GM19023 (cell line): ENCODE measurements around the gene HOXD1.

Experiments
- ATAC-seq: cut with Tn5 transposase; IDR thresholded peaks from one replicate; pipeline ENCODE4 v1.9.1; 2021; ENCODE audit warnings: mild to moderate bottlenecking, moderate library complexity; ENCODE audit not compliant: unreplicated experiment

HOXD1 gene

DNA sequence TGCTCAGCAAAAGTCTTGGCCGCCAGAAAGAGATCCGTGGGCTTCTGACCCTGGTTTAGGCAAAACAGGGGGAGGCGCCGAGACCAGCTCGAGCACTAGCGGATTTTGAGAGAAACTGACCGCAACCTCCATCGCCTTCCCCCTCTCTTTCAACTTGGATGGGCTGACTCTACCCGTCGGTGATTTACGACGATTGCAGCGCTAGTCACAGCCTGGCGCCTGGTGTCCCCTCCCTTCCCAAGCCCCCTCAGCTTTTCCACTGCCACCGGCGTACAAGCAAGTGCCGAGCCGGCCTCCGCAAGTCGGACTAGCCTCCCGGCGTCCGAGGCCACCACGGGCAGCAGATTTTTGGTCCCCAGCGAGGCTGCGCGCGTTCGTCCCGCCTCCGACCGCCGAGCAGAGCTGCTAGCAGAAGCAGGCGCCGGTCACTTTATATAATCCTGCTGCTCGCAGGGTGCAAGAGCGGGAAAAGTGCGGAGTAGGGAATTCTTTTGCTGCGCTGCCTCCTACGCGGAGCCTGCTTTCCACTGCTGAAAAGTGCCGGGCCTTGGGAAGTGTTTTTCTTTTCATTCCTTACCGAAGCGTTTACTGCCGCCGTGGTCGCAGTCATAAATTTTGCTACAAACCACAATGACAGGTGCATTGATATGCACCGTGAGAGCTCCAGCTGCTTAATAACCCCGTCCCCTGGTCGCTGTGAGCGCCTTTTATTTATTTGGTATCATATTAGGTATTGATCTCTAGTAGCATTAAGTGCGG lies 23.7 kb upstream of the HOXD1 start:
- ATAC-seq, result no peak

DNA sequence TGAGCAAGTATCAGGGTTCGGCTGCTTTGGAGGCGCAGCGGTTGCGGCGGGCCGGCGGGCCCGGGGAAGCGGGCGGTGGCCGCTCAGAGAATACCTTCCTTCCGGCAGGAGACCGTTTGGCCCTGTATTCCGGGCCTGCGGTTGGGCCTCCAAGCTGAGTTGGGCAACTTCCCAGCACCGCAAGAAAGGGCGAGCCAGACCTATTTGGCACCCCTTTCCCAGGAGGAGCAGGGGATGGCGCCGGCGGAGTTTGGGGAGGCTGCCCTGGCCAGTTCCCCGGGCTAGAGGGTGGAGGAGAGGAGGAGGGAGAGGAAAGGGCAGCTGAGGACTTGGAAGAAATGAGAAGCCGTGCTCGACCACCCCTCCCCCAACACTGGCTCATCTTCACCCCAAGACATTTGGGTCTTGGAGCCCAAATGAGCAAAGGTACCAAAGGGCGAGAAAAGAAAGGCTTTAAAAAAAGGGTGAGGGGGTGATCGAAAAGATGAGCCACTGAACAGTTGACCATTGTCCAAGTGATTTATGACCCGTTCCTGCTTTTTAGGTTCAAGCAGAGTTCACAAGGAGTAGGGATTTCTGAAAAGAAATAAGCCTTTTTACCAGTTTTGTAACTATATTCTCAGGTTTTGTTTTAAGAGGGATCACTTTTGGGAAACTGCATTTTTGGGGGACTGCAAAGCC lies 23.0 kb upstream of the HOXD1 start:
- no peak for ATAC-seq

GRCh38 chr2:176166272-176166671 lies 22.2 kb upstream of the HOXD1 start:
- ATAC-seq, result no peak

DNA sequence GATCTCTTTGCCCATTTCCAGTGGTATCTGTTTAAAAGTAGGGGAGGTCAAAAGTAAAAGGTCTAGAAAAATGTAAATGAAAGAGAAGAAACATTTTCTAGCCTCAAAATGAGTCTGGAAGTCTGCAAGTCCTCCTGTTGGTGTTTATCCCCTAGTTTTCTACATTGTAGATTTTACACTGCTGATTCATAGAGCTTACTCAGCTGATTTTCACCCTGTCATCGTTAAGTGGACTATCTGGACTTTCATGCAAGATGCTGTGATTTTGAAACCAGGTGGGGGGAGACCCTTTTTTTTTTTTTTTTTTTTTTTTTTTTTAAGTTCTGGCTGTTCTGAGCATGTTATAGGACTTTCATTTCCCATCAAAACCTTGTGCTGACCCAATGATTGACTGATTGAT lies 21.1 kb upstream of the HOXD1 start:
- no peak for ATAC-seq

- ATAC-seq, result no peak
Measured at GRCh38 chr2:176169181-176169580, 19.3 kb upstream of the HOXD1 start.

GRCh38 chr2:176169711-176170110 lies 18.8 kb upstream of the HOXD1 start:
- ATAC-seq, result no peak

DNA sequence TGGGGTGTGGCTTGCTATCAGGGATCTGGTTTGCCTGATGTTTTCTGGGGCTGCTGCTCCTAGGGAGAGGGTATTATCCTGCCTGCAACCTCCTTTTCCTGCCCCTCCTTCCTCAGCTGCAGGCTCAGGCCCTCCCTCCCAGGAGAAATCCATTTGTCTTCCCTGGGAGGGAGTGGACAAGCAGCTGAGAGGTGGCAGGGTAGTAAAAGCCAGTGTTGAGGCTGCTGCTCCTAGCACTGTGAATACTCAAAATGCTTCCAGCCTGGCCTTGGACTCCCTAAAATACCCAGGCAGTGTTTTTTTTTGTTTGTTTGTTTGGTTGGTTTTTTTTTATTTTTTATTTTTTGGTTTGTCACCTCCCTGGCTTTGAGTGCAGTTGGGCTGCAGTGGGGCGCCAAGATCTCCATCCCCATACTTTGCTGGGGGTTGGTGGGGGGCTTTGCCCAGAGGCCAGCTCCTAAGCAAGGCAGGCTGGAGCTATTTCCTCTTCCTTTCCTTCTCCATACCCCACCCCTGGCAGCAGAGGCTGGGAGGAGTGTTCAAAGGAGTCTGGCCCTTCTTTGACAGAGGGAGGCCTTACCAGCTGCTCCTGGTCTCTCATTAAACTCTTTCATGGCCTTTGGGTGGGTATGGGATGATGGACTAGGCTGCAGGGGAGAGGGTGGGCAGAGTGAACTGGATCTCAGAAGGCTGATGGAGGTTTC lies 17.7 kb upstream of the HOXD1 start:
- no peak for ATAC-seq

DNA sequence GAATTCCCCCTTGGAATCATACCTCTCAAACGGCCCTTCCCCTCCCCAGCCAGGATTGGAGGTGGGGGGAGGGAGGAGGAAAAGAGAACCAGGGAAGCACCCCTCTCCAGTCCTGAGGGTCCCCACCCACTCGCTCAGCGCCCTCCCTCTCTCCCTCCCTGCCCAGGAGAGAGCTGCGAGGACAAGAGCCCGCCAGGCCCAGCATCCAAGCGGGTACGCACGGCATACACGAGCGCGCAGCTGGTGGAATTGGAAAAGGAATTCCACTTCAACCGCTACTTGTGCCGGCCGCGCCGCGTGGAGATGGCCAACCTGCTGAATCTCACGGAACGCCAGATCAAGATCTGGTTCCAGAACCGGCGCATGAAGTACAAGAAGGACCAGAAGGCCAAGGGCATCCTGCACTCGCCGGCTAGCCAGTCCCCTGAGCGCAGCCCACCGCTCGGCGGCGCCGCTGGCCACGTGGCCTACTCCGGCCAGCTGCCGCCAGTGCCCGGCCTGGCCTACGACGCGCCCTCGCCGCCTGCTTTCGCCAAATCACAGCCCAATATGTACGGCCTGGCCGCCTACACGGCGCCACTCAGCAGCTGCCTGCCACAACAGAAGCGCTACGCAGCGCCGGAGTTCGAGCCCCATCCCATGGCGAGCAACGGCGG lies 17.0 kb upstream of the HOXD1 start:
- no peak for ATAC-seq

DNA sequence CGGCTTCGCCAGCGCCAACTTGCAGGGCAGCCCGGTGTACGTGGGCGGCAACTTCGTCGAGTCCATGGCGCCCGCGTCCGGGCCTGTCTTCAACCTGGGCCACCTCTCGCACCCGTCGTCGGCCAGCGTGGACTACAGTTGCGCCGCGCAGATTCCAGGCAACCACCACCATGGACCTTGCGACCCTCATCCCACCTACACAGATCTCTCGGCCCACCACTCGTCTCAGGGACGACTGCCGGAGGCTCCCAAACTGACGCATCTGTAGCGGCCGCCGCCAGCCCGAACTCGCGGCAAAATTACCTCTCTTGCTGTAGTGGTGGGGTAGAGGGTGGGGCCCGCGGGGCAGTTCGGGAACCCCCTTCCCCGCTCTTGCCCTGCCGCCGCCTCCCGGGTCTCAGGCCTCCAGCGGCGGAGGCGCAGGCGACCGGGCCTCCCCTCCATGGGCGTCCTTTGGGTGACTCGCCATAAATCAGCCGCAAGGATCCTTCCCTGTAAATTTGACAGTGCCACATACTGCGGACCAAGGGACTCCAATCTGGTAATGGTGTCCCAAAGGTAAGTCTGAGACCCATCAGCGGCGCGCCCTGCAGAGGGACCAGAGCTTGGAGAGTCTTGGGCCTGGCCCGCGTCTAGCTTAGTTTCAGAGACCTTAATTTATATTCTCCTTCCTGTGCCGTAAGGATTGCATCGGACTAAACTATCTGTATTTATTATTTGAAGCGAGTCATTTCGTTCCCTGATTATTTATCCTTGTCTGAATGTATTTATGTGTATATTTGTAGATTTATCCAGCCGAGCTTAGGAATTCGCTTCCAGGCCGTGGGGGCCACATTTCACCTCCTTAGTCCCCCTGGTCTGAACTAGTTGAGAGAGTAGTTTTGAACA lies 16.2 kb upstream of the HOXD1 start:
- no peak for ATAC-seq

DNA sequence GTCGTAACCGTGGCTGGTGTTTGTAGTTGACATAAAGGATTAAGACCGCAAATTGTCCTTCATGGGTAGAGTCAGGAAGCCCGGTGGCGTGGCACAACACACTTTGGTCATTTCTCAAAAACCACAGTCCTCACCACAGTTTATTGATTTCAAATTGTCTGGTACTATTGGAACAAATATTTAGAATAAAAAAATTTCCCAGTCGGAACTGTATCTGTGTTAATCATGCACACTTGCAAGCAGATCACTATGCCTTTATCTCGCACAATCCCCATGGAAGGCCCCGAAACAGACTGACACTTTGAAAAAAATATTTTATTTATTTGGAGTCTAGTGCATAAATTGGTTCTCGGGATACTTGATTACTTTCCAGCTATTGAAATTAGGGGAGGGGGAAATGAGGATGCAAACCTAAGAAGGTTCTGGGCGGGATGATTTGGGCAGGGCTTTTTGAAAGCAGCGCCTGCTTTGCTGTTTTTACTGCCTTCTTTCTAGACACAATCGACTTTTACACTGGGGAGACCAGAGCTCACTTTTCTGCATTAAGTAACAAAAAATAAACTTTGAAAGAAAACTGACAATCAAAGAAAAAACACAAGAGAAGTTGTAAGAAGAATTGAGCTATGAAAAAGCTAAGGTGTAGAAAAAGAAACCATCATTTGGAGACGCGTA lies 15.4 kb upstream of the HOXD1 start:
- no peak for ATAC-seq

DNA sequence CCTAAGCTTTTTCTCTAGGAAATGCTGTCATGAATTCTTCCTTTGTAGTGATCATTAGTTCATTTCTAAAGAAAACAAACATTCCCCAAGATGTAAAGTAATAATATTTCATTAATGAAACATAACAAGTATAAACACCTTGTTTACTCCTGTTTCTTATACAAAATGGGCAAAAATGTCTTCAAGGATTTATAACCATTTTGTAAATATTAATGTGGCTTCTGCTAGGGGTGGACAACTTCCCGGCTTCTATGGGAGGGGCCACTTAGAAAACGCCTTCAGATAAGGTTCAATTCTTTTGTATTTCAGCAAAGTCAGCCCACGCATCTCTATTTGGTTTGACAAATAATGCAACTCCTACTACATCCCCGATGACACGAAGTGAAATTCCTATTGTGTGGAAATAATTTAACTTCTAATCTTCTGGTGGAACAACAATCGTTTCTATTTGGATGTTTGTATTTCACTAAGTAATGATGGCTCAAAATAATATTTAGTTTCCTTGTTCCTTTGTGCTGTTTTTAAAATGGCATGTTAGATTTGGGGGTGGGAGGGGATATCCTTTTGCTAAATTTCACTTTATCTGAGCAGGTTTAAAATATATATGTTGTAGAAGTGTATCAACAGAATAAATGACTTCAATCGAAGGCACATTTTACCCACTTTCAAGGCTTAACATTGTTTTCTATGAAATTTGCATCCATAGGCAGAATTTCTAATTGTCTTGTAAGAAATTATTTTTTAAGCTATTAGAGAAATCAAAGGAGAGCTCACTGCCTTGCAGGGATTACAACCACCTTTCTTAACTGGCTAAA lies 14.7 kb upstream of the HOXD1 start:
- ATAC-seq, result no peak

DNA sequence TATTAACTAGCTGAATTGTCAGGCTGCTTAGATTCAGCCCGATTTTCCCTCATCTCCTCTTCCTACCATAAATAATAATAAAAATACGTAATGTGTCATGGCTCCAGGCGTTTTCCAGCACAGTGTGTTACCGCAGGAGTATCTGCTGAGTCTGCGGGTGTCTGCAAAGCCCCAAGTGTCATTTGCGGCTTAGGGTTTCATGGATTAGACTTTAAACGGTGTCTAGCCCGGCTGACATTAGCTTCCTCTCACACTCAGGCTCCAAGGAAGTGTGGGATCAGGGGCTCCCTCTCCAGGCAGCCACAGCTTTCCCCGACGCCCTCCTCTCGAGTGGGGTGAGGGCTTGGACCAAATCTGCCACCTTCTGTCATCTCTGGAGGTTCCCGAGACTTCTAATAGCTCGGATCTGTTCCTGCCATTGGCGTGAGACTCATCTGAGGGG lies 14.1 kb upstream of the HOXD1 start:
- no peak for ATAC-seq

DNA sequence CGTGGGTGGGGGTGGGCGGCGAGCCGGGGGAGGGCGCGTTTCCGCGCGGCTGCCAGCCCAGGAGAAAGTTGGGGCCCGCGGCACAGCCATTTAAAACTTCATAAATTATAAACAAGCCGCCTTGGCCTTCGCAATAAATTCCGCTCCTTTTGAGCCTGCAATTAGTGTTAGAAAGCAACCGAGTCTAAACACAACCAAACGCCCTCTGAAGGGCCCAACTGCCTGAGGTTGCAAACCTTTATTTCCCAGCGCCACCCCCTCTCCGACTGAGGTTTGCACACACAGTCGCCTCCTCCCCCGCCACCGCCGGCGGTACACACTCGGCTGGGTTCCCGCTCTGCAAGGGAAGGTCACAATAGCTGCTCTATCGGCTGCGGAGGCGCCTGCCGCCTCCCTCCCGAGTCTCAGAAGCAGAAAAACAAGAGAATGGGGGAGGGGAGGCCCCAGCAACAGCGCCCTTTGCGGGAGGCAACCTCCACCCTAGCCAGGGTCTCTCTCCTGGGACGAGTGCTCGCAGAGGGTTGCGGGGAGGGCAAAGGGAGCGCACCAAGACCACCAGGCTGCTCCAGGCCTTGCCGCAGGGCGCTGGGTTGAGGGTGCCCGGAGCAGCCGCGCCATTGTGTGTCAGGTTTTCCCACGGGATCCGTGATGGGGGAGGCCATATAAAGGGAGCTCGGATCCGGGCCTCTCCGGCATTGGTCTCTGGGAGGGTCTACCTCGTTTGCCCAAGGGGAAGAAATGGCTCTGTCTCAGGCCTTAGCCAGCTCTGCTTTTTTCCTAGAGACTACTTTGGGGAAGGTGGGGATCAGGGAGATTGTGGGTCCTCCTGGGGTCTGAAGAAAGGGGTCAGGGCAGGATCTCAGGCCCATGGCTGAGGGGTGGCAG lies 13.4 kb upstream of the HOXD1 start:
- ATAC-seq, result no peak

DNA sequence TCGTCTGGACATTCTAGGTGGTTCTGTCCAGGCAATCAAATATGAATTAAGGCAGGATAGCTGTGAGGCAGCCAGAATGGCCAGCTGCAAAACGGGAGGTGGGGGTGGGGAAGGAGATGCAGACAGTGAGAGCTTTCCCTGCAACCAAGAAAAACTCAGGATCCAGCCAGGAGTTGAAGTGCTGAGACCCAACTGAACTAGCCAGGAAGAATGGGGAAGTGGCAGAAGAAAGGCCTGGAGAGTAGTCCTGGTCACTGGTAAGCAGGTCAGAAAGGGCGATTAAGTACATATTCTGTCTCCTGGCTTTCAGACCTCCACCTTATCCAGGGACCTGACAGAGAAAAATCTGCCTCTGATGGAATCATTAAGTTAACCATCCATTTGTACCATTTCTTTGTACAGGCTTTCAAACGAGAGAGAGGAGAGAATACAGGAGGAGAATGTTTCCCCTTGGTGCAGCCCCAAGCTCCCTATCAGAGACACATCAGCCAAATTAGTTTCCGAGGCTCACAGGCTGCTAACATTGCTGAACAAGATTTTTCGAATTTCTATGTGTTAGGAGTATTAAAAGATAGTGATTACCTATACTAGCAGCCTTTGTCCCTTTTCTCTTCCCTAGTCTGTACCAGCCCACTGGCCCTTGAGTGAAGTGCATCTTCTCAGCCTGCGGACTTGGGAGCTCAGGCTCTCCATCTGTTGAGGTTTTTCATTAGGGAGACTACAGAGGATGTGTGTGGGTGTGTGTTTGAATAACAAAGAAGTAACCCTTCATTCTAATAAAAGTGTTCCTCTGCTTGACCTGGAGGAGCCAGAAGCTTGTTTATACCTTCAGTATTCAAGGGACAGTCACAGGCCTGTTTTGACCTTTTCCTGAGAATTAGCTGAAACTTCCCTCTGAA lies 12.5 kb upstream of the HOXD1 start:
- ATAC-seq, result no peak

DNA sequence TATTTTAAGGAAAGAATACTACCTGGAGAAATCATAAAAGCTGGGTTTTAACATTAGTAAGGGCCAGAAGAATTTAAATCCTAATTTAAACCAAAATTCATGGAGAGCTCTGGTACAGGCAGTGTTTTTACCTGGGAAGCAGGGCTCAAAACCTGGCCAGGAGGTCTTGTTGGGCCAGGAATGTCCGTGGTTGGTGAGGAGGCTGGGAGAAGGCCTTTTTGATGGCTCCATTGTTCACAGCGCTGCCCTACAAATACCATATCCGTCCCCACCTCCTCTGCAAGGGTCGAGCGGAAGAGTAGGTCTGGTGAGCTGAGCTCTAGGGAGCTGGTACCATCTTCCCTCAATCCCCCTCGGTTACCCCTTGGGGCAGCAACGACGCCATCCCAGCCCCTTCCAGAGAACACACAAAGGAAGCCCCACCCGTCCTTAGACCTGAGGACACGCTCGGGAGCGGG lies 10.9 kb upstream of the HOXD1 start:
- no peak for ATAC-seq

DNA sequence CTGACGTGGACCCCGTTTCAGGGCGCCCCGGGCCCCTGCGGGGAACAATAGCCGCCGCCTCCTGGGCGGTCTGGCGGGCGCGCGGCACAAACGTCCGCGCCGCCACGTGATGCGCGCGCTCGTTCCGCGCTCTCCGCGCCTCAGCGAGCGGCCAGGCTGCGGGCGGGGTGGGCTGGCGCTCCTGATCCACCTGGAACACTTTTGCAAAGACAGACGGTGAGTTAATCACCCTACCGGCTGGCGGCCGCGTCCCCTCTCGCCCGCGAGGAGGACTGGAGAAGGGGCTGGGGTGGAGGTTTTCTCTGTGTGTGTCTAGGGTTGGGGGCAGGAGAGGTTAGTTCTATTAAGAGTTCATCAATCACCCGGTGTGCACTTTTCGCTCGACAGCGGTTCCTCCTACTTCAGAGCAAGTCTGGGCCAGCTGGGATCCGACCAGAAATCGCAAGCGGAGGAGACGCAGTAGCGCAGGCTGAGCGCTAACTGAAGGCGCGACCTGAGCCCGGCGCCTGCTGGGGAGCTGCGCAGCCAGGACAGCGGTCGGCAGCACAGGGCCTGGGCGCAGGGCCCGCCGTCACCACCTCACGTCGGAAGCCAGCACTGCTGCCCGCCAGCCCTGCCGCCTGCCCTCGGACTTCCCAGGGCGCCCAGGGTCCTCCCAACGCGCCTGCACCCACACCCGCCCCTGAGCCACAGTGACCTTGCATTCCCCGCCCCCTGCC lies 10.3 kb upstream of the HOXD1 start:
- no peak for ATAC-seq
